HEK293T (cell line): ENCODE results near the gene COL12A1.

Experiments used
- ARNT ChIP-seq: fragments of 450-650 bp; IDR thresholded peaks from 2 replicates; pipeline ENCODE4 v1.6.1; 2017; ENCODE audit warnings: mild to moderate bottlenecking
- BHLHE40 ChIP-seq: fragments of 450-650 bp; IDR thresholded peaks from 2 replicates; pipeline ENCODE4 v1.6.1; 2016; ENCODE audit warnings: mild to moderate bottlenecking, moderate library complexity, borderline replicate concordance
- CTBP1 ChIP-seq: fragments of 450-650 bp; IDR thresholded peaks from 2 replicates; pipeline ENCODE4 v1.6.1; 2016; ENCODE audit warnings: borderline replicate concordance
- FOXA1 ChIP-seq: fragments of 450-650 bp; IDR thresholded peaks from 2 replicates; pipeline ENCODE4 v1.6.1; 2016; ENCODE audit warnings: mild to moderate bottlenecking
- FOXM1 ChIP-seq: fragments of 450-650 bp; IDR thresholded peaks from 2 replicates; pipeline ENCODE4 v1.6.1; 2017; ENCODE audit warnings: mild to moderate bottlenecking, borderline replicate concordance
- HDGF ChIP-seq: fragments of 450-650 bp; IDR thresholded peaks from 2 replicates; pipeline ENCODE4 v1.6.1; 2017; ENCODE audit warnings: antibody characterized with exemption, borderline replicate concordance
- SP1 ChIP-seq: fragments of 450-650 bp; IDR thresholded peaks from 2 replicates; pipeline ENCODE4 v1.6.1; 2017
- SUZ12 ChIP-seq: fragments of 450-650 bp; IDR thresholded peaks from 2 replicates; pipeline ENCODE4 v1.6.1; 2016; ENCODE audit warnings: mild to moderate bottlenecking
- TARDBP ChIP-seq: fragments of 450-650 bp; IDR thresholded peaks from 2 replicates; pipeline ENCODE4 v1.6.1; 2016

DNA sequence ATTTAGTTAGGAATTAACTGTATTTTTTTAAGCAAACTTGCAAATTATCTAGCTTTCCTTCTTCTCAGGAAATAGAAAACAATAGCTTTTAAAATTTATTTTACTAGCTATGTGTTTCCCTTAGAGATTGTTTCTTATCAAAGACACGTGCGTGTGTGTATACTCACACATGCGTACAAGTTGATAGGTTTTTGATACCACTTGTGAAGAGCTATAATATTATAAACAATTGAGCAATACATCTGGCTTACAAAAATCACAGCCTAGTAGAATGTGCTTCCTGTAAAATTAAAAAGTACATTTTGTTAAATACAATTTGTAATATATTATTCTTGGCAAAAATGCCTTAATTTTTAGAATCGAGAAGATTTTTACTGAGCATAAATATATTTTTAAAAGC lies 33.9 kb downstream of the COL12A1 start:
- TF ChIP-seq FOXM1 (no peak), TARDBP (no peak), CTBP1 (no peak), SUZ12 (no peak), HDGF (no peak), BHLHE40 (no peak), SP1 (no peak), FOXA1 (no peak), ARNT (no peak)
